ENCODE data around the gene SH3BP4. TPM values are rescaled to one million over a fixed set of nuclear protein-coding genes. Genes with fewer than 3 reads are reported as not detected.
A peak's percentile ranks its signal among the peaks of the same experiment; 100 is the strongest.

The SH3BP4 gene
- total RNA-seq, 2 experiments from 2014 or later = 0.06 TPM; not detected in 1

DNA sequence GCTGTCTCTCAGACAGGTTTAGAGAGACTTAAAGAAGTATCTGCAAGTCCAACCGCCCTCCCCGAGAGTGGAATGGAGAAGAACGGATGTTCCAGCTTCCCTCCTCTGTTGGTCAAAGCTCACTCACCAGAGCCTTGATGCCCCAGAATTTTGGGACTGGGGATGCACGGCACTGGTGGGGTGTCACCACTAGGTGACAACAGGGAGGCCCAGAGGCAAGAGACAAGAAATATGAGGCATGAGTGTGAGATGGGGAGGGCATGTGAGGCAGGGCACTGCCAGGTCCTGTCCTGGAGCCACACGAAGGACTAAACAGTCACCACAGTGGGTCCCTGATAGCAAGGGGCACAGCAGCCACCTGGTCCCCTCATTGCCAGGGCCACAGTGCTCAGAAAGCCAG, 35.1 kb upstream of the SH3BP4 start:
- ChIA-PET CTCF (ENCODE audit: unreplicated experiment) (no interaction called here), POLR2A (no interaction called here)
- no peak for DNase-seq (ENCODE audit: low spot score)
- H3K4me1 ChIP-seq (ENCODE audit: insufficient read depth, low read length, poor library complexity, severe bottlenecking) = no peaks in the 10 kb centered on the region
- H3K4me2 ChIP-seq (ENCODE audit: low read length) = no peak overlapping the region
- no peaks in the 10 kb centered on the region for H3K9me3 ChIP-seq (ENCODE audit: low read length)
- H2AFZ ChIP-seq (ENCODE audit: low read length) = no peak overlapping the region
- no peak overlapping the region for H3K27ac ChIP-seq (ENCODE audit: low read depth, low read length, poor library complexity, severe bottlenecking)
- no TSS peak for BruUV-seq (replicated peaks)
- H3K79me2 ChIP-seq (ENCODE audit: insufficient read depth, low read depth, low read length) = no peaks in the 10 kb centered on the region
- no peak overlapping the region for H3K4me3 ChIP-seq (ENCODE audit: low read depth, low read length, poor library complexity, severe bottlenecking)
- no peaks in the 10 kb centered on the region for H3K9me2 ChIP-seq (ENCODE audit: insufficient read depth, low read length)
- no peak for TF ChIP-seq EZH2phosphoT487 (IDR thresholded peaks at IDR 0.05; ENCODE audit: borderline replicate concordance, low read depth, low read length)
- 0 out of 2 replicates have a peak, but pooled peaks have one; percentile 10 for TF ChIP-seq CTCF (conservative IDR thresholded peaks at IDR 0.05; ENCODE audit: low read length)
- intact Hi-C loops (cut with micrococcal nuclease; ENCODE audit: unreplicated experiment) = no loop called here
- H4K20me1 ChIP-seq (ENCODE audit: insufficient read depth, low read length) = no peaks in the 10 kb centered on the region
- H3K36me3 ChIP-seq (ENCODE audit: insufficient read depth, low read length) = no peaks in the 10 kb centered on the region

DNA sequence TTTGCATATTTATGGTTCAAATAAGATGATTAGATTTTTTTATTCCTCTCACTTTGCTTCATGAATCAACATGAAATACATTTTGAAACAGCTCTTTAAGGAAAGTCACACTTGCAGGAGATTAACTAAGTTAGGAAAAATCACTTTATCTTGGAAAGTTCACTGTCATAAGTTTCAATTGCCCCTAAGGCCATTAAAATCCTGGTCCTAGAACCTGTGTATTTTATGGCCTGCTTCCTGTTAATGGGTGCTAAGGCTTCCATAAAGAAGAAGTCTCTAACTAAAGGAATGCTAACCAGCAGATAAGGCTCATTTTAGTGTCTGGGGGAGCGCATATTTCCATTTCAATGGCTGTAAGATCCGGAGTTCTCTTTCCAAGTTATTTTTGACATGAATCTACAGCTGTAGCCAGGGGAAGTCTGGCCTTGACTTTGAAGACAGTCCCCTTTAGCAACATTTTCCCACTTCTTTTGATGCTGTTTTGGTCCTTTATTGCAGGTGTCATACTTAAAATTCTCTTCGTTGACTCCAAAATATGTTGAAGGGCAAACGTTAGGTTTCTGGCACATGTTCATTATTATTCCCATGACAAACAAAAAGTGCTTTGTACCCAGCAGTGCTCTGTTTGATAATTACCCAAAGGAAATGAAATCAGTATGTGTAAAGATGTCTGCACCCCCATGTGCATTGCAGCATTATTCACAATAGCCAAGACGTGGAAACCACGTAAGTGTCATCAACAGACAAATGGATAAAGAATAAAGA, 34.4 kb upstream of the SH3BP4 start:
- Histone ChIP-seq H3K4me1 (ENCODE audit: insufficient read depth, low read length, poor library complexity, severe bottlenecking) (no peaks in the 10 kb centered on the region), H3K79me2 (ENCODE audit: insufficient read depth, low read depth, low read length) (no peaks in the 10 kb centered on the region), H3K36me3 (ENCODE audit: insufficient read depth, low read length) (no peaks in the 10 kb centered on the region), H3K9me3 (ENCODE audit: low read length) (no peaks in the 10 kb centered on the region), H3K9me2 (ENCODE audit: insufficient read depth, low read length) (no peaks in the 10 kb centered on the region), H3K4me3 (ENCODE audit: low read depth, low read length, poor library complexity, severe bottlenecking) (no peak overlapping the region), H2AFZ (ENCODE audit: low read length) (no peak overlapping the region), H3K4me2 (ENCODE audit: low read length) (no peak overlapping the region), H4K20me1 (ENCODE audit: insufficient read depth, low read length) (no peaks in the 10 kb centered on the region), H3K27ac (ENCODE audit: low read depth, low read length, poor library complexity, severe bottlenecking) (no peak overlapping the region)
- intact Hi-C loops (cut with micrococcal nuclease; ENCODE audit: unreplicated experiment) = no loop called here
- no peak for TF ChIP-seq EZH2phosphoT487 (IDR thresholded peaks at IDR 0.05; ENCODE audit: borderline replicate concordance, low read depth, low read length)
- no peak for TF ChIP-seq CTCF (conservative IDR thresholded peaks at IDR 0.05; ENCODE audit: low read length)
- no peak for DNase-seq (ENCODE audit: low spot score)
- ChIA-PET CTCF (ENCODE audit: unreplicated experiment) (no interaction called here), POLR2A (no interaction called here)
- no TSS peak for BruUV-seq (replicated peaks)

DNA sequence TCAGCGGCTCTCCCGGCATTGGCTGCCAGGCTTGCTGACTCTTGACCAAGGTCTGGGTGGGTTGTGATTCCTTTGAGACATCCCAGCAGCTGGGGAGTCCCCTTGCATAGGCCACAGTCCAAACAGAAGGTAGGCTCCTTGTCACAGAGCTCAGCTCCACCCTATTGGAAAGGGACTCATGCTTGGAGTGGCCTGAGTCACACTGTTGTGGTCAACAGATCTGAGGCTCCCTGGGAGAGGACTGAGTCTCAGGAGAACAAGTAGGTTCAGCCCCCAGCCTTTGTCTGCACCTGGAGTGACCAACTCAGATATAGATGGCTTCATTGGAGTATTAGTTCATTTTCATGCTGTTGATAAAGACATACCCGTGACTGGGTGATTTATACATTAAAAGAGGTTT, 32.1 kb upstream of the SH3BP4 start:
- BruUV-seq (replicated peaks) = no TSS peak
- no peaks in the 10 kb centered on the region for H3K9me2 ChIP-seq (ENCODE audit: insufficient read depth, low read length)
- H3K4me2 ChIP-seq (ENCODE audit: low read length) = no peak overlapping the region
- no peaks in the 10 kb centered on the region for H3K36me3 ChIP-seq (ENCODE audit: insufficient read depth, low read length)
- no peak overlapping the region for H3K27ac ChIP-seq (ENCODE audit: low read depth, low read length, poor library complexity, severe bottlenecking)
- POLR2A ChIA-PET = no interaction called here
- no peak overlapping the region for H2AFZ ChIP-seq (ENCODE audit: low read length)
- H3K79me2 ChIP-seq (ENCODE audit: insufficient read depth, low read depth, low read length) = no peaks in the 10 kb centered on the region
- TF ChIP-seq CTCF (conservative IDR thresholded peaks at IDR 0.05; ENCODE audit: low read length) (no peak), EZH2phosphoT487 (IDR thresholded peaks at IDR 0.05; ENCODE audit: borderline replicate concordance, low read depth, low read length) (no peak)
- H3K4me3 ChIP-seq (ENCODE audit: low read depth, low read length, poor library complexity, severe bottlenecking) = no peak overlapping the region
- intact Hi-C loops (cut with micrococcal nuclease; ENCODE audit: unreplicated experiment) = no loop called here
- DNase-seq (ENCODE audit: low spot score) = no peak
- no peaks in the 10 kb centered on the region for H3K4me1 ChIP-seq (ENCODE audit: insufficient read depth, low read length, poor library complexity, severe bottlenecking)
- CTCF ChIA-PET (ENCODE audit: unreplicated experiment) = no interaction called here
- H3K9me3 ChIP-seq (ENCODE audit: low read length) = no peaks in the 10 kb centered on the region
- no peaks in the 10 kb centered on the region for H4K20me1 ChIP-seq (ENCODE audit: insufficient read depth, low read length)
